Measurements from ENCODE around the gene DNAJC8. TPM values are rescaled to one million over a fixed set of nuclear protein-coding genes. Genes with fewer than 3 reads are reported as not detected.

The DNAJC8 gene
- total and polyA plus RNA-seq, 10 of the 15 experiments (the other 5 are each of a cell fraction or from before 2014, with no cell fraction given) = 91.2 to 296 (median 152) TPM

- TF ChIP-seq MAX (IDR thresholded peaks at IDR 0.05; ENCODE audit: low read depth, low read length) = peak; percentile 7; the same call in 1 of the 2 replicates
- TF ChIP-seq PAX8 (IDR thresholded peaks at IDR 0.05) = no peak
- peak; percentile 94 for TF ChIP-seq HDGF (IDR thresholded peaks at IDR 0.05)
- peak; percentile 90 to 92 for TF ChIP-seq IKZF2 (IDR thresholded peaks at IDR 0.05)
- no peak for TF ChIP-seq ZSCAN29 (IDR thresholded peaks at IDR 0.05)
- TF ChIP-seq ZNF207 (IDR thresholded peaks at IDR 0.05; ENCODE audit: borderline replicate concordance) = no peak; the same call in 1 of the 2 replicates
- TF ChIP-seq EGR1 (IDR thresholded peaks at IDR 0.05; ENCODE audit: borderline replicate concordance in 1 of 2, low read depth in 2 of 2, low read length in 2 of 2) = peak in 1 of 2 experiments; percentile 52; a peak in 1 of 3 replicates
- TF ChIP-seq TAF1 (IDR thresholded peaks at IDR 0.05; ENCODE audit: borderline replicate concordance, low read depth, low read length) = peak; percentile 64; the same call in 1 of the 2 replicates
- TF ChIP-seq FOXM1 (IDR thresholded peaks at IDR 0.05; ENCODE audit: low read depth, low read length) = peak; percentile 17; the same call in 1 of the 2 replicates
- no peak for TF ChIP-seq SUZ12 (IDR thresholded peaks at IDR 0.05; ENCODE audit: unreplicated experiment)
- TF ChIP-seq ZBTB4 (CRISPR knock-in tag; IDR thresholded peaks at IDR 0.05) = no peak
- TF ChIP-seq MLLT1 (IDR thresholded peaks at IDR 0.05) = peak; percentile 96
- no peak for TF ChIP-seq SRF (IDR thresholded peaks at IDR 0.05; ENCODE audit: low read depth in 2 of 2, low read length in 2 of 2)
- peak; percentile 83 for TF ChIP-seq RUNX3 (IDR thresholded peaks at IDR 0.05; ENCODE audit: low read length)
- no peak for TF ChIP-seq RCOR1 (conservative IDR thresholded peaks at IDR 0.05; ENCODE audit: low read depth, low read length)
- 0 out of 2 replicates have a peak, but pooled peaks have one; percentile 7 for TF ChIP-seq MEF2A (IDR thresholded peaks at IDR 0.05; ENCODE audit: insufficient read depth, low read depth, low read length)
- no peak for TF ChIP-seq SIX5 (IDR thresholded peaks at IDR 0.05; ENCODE audit: low read depth, low read length, severe bottlenecking)
- TF ChIP-seq RELA (IDR thresholded peaks at IDR 0.05; ENCODE audit: borderline replicate concordance, partially characterized antibody) = no peak
- no peak for TF ChIP-seq KAT2A (conservative IDR thresholded peaks at IDR 0.05; ENCODE audit: control insufficient read depth, low read depth, low read length)
- TF ChIP-seq IRF3 (IDR thresholded peaks at IDR 0.05) = no peak
- no peak for TF ChIP-seq HDAC2 (IDR thresholded peaks at IDR 0.05)
- TF ChIP-seq SPI1 (IDR thresholded peaks at IDR 0.05; ENCODE audit: borderline replicate concordance, insufficient read depth, low read depth, low read length) = peak; percentile 92
- no peak for TF ChIP-seq MYB (IDR thresholded peaks at IDR 0.05; ENCODE audit: borderline replicate concordance, low read depth, low read length)
Measured at GRCh38 chr1:28176492-28177470, 56.0 kb downstream of the DNAJC8 start, which contains the start of gene PTAFR (continued).

Data from GM12878 (cell line).